GM21786 (cell line): ENCODE measurements around the gene KCNT2.
"Not testable (repeated sequence)": the region's sequence is repeated elsewhere in the genome, so short reads cannot be mapped to it uniquely, and the experiment has no call there.

Source experiments
- ATAC-seq: cut with Tn5 transposase; IDR thresholded peaks from one replicate; pipeline ENCODE4 v1.9.1; 2021; ENCODE audit not compliant: unreplicated experiment

The KCNT2 gene

DNA sequence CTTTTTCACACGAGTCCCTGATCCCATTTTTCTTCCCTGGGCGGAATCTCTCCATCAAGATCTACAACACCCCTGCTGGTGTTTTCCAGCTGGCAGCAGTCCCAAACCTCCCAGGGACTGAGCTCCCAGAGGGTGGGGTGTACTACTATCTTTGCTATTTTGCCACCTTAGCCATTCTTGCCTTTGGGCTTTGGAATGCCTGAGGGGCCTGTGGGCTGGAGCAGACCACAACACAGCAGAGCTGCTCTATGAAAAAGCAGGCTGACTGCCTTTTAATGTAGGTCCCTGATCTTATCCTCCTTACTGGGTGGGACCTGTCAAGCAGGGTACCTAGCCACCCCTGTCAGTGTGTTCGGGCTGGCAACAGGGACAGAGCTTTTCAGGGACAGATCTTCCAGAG is 91.9 kb downstream of the KCNT2 start:
- ATAC-seq: no peak

DNA sequence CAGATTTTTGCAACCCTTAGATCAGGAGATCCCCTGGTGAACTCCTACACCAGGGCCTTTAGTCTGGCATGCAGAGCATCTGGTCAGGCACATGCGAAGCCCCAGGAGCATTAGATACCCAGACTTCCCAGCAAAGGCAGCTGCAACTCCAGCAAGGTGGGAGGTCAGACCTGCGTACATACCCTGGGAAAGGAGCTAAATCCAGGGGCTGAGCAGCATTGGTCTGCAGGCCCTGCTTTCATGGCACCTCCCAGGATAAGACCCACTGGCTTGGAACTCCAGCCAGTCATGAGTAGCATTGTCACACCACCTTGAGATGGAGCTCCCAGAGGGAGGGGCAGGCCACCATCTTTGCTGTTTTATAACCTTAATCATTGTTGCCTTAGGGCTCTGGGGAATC is 92.3 kb downstream of the KCNT2 start:
- ATAC-seq: no peak

DNA sequence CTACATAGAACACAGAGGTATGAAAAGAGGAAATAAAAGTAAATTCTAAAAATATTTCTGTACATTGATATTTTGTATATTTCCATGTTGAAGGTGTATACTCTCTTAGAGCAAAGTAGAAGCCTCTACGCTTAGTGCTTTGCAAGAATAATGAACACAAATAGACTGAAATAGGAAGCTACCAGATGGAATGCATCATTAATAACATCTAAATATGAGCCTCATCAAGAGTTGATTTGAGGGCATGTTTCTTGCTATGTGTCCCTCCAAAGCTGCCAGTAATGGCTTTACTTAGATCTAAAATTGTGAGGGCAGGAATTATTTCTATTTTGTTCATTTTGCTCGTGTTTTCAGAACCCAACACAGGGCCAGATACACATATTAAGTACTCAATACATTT is 94.4 kb downstream of the KCNT2 start:
- ATAC-seq: no peak

GRCh38 chr1:196510451-196510850 is 97.8 kb downstream of the KCNT2 start:
- ATAC-seq: no peak

GRCh38 chr1:196504224-196504623 is 104.0 kb downstream of the KCNT2 start:
- not testable (repeated sequence) for ATAC-seq

- no peak for ATAC-seq
Observed at GRCh38 chr1:196502437-196502836, 105.8 kb downstream of the KCNT2 start.

GRCh38 chr1:196501760-196502428 is 106.3 kb downstream of the KCNT2 start:
- ATAC-seq: no peak

- no peak for ATAC-seq
Observed at GRCh38 chr1:196497817-196498216, 110.4 kb downstream of the KCNT2 start.

DNA sequence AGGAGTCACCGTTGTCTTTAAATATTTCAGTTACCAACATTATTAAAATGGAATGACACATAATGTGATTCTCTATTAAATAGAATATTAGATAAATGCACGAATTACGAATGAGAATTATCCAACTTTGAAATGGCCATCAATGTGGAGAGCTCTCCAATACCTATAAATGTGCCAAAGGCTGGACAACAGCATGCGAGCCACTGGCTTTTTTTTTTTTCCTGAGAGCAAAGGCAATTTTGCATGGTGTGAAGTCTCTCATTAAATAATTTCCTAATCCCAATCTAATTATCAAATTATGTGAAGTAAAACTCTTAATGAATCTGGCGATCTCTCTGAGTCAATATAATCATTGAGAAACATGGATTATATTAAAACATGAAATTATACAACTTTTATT is 113.5 kb downstream of the KCNT2 start:
- ATAC-seq: no peak

DNA sequence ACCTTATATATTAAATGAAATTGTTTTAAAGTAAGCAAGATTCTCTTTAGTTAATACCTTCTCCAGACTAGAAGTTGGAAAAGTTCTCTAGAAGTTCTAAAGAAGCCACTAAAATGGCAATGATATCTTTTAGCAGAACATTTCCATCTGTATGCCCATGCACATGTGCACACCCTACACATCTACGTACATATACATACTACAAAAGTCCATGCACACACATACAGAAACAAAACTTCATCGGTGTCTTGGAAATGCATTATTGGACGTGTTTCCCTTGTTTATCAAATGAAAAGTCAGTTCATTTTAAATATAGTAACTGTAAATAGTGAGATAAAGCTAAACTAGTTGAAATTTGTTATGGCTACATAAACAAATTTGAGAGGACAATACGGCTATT is 114.4 kb downstream of the KCNT2 start:
- no peak for ATAC-seq

GRCh38 chr1:196488579-196488978 is 119.7 kb downstream of the KCNT2 start:
- ATAC-seq: no peak

- ATAC-seq: no peak
Observed at GRCh38 chr1:196486346-196486745, 121.9 kb downstream of the KCNT2 start.

- ATAC-seq: no peak
Observed at GRCh38 chr1:196481616-196482015, 126.6 kb downstream of the KCNT2 start.

DNA sequence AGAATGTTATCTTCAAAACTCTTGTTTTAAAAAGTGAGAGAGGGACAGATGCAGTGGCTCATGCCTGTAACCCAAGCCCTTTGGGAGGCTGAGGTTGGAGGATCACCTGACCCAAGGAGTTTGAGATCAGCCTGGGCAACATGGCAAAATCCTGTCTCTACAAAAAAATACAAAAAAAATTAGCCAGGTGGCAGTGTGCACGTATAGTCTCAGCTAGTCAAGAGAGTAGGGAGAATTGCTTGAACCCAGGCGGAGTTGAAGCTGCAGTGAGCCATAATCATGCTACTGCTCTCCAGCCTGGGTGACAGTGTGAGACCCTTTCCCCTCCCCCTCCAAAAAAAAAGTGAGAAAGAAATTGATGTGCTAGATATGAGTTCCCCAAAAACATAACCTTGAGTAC is 131.0 kb downstream of the KCNT2 start:
- ATAC-seq: no peak

- ATAC-seq: no peak
Observed at GRCh38 chr1:196467230-196467925, 140.9 kb downstream of the KCNT2 start.

- no peak for ATAC-seq
Observed at GRCh38 chr1:196466654-196467053, 141.6 kb downstream of the KCNT2 start.

DNA sequence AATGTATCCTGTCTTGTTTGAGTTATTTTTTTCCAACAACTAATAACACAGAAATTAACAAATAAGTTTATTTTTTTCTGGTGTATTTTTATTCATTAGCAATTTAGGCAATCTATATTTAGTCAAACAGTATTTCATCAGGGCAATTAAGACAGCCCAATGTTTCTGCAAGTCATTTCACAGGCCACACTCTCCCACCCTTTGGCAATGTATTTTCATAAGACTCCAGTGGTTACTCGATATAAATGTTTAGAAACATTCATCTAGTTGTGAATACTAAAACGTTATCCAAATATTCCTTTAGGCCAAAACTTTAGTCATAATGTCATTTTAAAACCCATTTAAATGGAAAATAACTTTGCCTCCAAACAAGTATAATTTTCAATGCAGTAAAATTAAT is 142.1 kb downstream of the KCNT2 start:
- no peak for ATAC-seq

- no peak for ATAC-seq
Observed at GRCh38 chr1:196464480-196464941, 143.7 kb downstream of the KCNT2 start.

- no peak for ATAC-seq
Observed at GRCh38 chr1:196462086-196462485, 146.2 kb downstream of the KCNT2 start.

GRCh38 chr1:196461521-196461920 is 146.7 kb downstream of the KCNT2 start:
- no peak for ATAC-seq

DNA sequence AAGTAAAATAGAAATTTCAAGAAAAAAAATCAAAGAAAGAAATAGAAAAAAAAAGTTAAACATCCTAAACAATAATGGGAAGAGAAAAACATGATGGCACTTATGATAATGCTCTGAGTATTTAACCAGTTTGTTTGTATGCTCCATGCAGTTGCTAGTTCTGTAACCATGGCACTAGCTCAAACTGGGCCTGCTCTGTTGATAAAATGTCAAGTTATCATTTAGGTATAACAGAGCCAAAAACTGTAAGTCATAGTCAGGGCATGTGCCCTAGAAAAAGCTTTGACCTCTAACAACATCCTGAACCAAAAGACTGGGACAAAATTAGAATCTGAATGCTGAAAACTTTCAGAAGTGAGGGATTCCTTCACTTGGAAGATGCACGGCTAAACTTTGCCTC is 148.9 kb downstream of the KCNT2 start:
- ATAC-seq: no peak

GRCh38 chr1:196454792-196455191 is 153.4 kb downstream of the KCNT2 start:
- no peak for ATAC-seq

GRCh38 chr1:196451103-196451502 is 157.1 kb downstream of the KCNT2 start:
- ATAC-seq: no peak
